Measurements from ENCODE around the gene NUPR1.
A peak's percentile ranks its signal among the peaks of the same experiment; 100 is the strongest.
"Not testable (repeated sequence)": the region's sequence is repeated elsewhere in the genome, so short reads cannot be mapped to it uniquely, and the experiment has no call there.

Gene NUPR1

DNA sequence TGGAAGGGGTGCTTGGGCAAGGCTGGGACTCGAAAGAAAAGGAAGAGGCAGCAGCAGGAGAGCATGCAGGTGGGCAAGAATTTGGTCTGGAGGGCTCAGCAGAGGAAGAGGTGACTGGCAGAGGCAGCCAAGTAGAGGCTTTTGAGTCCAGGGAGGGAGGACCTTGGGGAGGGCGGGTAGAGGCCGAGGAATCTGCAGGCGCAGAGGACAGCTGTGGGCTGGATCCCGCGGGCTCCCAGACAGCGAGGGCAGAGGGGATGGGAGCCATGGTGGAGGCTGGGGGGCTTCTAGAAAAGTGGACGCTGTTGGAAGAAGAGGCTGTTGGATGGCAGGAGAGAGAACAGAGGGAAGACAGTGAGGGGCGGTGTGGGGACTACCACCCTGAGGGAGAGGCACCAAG is 41.4 kb downstream of the NUPR1 start:
- DNase-seq = no peak

DNA sequence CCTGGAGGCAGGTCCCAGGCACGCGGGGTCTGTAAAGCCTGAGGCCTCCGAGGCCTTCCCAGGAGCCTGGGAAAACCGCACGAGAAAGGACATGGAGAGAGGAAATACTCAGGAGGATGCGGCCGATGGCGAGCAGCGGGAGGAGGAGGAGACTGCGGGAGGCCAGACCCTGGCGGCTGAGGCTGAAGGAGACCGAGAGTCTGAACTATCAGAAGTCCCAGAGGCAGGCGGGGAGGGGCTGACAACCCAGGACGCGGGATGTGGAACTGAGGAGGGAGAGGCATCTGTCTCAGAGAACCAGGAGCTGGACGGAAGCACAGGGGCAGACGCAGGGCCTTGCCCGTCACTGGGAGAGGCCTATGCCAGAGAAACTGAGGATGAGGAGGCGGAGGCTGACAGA is 41.9 kb downstream of the NUPR1 start:
- no peak for DNase-seq

DNA sequence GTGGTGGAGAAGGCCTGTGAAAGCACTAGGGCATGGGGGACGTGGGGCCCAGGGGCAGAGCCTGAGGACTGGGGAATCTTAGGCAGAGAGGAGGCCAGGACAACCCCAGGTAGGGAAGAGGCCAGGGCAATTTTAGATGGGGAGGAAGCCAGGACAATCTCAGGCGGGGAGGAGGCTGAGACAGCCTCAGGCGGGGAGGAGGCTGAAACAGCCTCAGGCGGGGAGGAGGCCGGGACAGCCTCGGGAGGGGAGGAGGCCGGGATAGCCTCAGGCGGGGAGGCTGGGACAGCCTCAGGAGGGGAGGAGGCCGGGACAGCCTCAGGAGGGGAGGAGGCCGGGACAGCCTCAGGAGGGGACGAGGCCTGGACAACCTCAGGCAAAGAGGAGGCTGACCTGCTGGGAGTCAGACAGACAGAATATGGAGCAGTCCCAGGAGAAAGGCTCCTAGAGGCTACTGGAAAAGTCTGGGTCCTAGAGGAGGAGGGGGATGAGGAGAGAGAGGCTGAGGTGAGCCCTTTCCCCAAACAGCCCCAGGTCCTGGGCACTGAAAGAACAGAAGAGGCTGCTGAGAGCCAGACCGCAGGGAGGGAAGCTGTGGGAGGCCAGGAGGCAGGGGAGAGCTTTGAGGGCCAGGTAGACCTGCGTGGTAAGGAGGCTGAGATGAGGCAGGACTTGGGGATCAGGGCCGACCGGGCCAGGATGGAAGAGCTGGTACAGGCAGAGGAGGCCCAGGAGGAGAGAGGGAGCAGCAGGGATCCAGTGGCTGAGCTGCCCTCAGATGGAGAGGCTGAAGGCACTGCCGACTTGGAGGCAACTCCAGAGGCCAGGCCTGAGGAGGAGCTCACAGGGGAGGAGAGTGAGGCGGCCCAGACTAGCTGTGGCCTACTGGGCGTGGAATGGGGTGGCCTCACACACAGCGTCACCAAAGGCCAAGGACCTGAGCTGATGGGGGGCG is 42.7 kb downstream of the NUPR1 start:
- no peak for DNase-seq

DNA sequence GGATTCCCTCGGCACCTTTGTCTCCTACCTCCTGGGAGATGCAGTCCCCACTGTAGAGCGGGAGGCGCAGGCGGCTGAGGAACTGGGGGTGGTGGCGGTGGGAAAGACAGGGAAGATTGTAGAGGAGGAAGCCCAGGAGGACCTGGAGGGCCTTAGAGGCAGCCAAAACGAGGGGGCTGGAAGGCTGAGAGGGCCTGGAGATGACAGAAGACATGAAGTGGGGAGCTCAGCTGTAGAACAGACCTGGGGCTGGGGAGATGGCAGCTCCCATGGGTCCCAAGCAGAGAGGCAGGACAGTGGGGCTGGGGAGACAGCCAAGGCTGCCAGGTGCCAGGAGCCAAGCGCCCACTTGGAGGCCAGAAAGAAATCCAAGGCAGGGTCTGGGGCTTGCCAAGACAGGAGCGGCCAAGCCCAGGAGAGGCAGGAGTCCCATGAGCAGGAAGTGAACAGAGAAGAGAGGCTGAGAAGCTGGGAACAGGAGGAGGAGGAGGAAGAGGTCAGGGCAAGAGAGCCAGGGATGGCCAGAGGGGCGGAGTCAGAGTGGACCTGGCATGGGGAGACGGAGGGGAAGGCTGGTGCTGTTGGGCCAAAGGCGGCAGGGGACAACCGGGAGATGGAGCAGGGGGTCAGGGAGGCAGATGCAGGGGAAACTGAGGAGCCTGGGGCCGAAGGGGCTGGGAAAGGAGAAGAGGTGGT is 43.5 kb downstream of the NUPR1 start:
- no peak for DNase-seq

DNA sequence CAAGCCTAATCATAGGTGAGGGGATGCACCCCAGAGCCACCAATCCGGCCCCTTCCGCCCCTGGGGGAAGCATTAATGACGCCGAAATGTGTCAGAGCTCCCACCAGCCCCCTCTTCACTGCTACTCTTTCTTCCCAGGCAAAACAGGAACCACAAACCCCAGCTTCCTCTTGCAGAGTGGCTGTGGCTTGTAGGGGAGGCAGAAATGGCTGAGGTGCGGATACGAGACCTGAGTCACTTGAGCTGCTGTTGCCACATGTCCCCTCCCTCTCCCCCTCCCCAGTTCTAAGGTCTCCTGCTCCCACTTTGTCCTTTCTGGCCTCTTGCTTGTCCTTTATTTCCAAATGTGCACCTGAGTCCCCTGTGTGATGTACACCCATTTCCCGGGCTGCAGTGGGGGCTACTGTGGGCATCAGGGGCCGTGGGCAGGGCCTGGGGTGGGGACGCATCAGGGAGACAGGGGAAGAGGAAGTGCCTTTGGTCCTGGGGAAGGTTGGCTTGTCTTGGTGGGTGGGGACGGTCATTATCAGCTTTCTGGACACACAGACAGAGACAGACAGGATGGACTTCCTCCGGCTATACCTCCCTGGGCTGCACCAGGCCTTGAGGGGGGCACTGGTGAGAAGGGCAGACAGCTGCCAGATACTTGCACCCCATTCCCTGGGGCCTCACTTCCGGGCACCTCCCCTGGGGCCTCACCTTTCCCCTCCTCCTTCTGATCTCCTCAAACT is 44.5 kb downstream of the NUPR1 start, which contains the start of gene APOBR:
TSS of gene APOBR (plus strand) at position 523 of the 731 bp plus-strand sequence. CDS start at position 562, 39 bp downstream.
- DNase-seq = peak; percentile 80 to 83

DNA sequence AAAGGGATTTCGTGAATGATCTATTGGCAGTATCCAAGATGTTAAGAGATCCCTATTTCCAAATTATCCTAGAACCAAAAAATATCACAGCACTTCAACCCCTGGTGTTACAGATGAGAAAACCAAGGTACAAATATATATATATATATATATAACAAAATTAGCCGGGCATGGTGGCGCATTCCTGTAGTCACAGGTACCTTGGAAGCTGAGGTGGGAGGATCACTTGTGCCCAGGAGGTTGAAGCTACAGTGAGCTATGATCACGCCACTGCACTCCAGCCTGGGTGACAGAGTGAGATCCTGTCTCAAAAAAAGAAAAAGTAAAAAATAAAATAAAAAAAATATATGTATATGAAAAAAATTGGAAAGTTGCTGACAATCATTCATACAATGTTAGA is 46.3 kb downstream of the NUPR1 start:
- DNase-seq = no peak

DNA sequence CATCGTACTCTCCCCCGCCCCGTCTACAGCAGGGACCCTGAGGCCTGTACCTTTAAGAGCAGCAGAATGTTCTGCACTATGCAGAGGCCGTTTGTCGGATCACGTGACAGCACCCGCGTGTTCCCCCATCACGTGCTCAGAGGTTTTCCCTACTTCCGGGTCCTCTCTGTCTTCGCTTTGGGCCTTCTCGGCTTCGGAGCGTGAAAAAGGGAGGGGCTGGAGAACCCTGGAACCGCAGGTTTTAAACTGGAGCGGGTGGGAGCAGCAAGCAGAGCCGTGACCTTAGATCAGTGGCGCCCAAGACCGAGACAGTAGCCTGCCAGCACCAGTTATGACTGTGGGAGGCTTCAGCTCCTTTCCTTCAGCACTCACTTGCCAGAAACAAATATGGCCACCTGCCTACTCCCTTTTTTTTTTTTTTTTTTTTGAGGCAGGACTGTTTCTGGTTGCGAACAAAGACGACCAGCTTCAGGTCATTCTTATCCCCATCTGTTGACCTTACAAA is 46.8 kb downstream of the NUPR1 start, which contains the start of gene CLN3:
TSS of gene CLN3 (minus strand) at position 105 of the 505 bp plus-strand sequence. CDS start 315 bp downstream, outside the sequence.
- DNase-seq = peak; percentile 84 to 90

DNA sequence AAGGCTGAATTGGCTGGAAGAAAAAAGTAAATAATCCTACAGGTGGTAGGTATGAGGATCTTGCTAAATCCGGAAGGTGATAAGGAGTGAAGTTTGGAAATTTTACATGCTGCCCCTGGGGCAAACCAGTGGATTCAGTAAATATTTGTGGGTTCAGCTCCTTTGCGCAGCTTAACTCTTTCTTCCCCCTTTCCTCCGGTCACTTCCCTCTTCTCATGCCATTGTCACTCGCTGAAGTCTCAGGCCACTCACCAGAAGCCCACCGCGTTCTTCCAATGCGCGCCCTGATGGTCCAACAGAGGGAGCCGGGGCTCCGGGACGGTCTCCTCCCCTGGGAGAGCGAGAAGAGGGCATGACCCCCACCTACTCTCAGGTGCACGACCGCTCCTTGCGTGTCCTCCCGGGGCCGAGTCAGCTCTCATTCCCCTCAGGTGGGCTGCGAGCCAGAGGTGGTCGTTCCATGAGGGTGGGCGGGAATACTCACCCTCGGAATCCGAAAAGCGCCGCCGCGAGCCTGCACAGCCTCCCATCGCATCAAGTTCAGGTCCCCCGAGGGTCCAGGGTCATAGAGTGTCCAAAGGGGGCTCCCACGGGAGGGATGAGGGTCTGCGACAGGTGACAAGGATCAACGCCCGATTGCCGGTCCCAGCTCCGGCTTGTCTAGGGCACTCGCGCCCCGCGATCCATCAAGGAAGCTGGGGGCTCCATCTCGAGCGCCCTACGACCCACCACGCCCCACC is 47.4 kb downstream of the NUPR1 start:
- DNase-seq = peak in 1 of 2 donors; percentile 20

DNA sequence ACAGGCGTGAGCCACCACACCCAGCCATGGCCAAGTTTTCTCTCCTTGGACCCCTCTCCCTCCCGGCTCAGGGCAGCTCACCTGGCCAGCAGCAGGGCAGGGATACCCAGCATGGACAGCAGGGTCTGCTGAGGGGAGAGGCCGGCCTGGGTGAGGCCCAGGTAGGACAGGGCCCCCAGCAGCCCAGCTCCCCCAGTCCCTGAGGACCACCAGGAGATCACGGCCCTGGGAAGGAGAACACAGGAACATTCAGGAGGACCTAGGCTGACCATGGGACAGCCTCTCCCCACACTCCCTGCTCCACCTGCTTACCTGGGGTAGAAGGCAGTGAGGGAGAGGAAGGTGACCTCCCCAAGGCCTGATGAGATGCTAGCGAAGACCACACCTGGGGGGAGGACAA is 52.5 kb downstream of the NUPR1 start:
- DNase-seq = no peak

DNA sequence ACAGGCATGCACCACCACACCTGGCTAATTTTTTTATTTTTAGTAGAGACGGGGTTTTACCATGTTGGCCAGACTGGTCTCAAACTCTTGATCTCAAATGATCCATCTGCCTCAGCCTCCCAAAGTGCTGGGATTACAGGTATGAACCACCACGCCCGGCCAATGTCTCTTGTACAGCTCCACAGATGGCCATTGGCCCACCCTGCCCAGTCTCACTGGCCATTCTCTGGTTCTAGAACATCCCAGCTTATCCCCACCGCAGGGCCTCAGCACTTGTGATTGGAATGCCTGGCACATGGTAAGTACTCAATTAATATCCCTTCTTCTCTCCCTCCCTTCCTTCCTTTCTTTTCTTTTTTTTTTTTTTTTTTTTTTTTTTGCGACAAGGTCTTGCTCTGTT is 55.4 kb downstream of the NUPR1 start:
- DNase-seq = not testable (repeated sequence)

All from activated CD4-positive, alpha-beta T cell treated with anti-CD3 and anti-CD28 coated beads for 4 hours (primary cell).